ENCODE measurements around the gene EEF2.

Gene EEF2

GRCh38 chr19:3979674-3980352 is 5.5 kb downstream of the EEF2 start:
- peak overlapping the region; percentile 16 for H3K4me2 ChIP-seq (ENCODE audit: low read depth, low read length, poor library complexity, severe bottlenecking)
- no peaks in the 10 kb centered on the region for H3K9me3 ChIP-seq (ENCODE audit: insufficient read depth, low read depth, low read length)
- no peak overlapping the region for H3K9ac ChIP-seq (ENCODE audit: low read depth, low read length, poor library complexity, severe bottlenecking)
- H3F3A ChIP-seq (ENCODE audit: low read depth): no peaks in the 10 kb centered on the region
- peaks cover 27% of the 10 kb centered on the region for H3K4me1 ChIP-seq (ENCODE audit: insufficient read depth, low read length, poor library complexity, severe bottlenecking)
- no peak overlapping the region for H3K4me3 ChIP-seq (ENCODE audit: low read length, poor library complexity, severe bottlenecking)
- H3K9me2 ChIP-seq (replicated peaks; ENCODE audit: low read depth, low read length): no peaks in the 10 kb centered on the region
- H3K79me2 ChIP-seq (ENCODE audit: insufficient read depth, low read length): peaks cover 84% of the 10 kb centered on the region
- H3K27me3 ChIP-seq (ENCODE audit: insufficient read depth, low read length, poor library complexity, severe bottlenecking): peaks cover 3% of the 10 kb centered on the region
- peaks cover 98% of the 10 kb centered on the region for H4K20me1 ChIP-seq (ENCODE audit: insufficient read depth, low read length, poor library complexity, severe bottlenecking)
- TF ChIP-seq EZH2phosphoT487 (IDR thresholded peaks at IDR 0.05; ENCODE audit: borderline replicate concordance) (no peak), CTCF (conservative IDR thresholded peaks at IDR 0.05; ENCODE audit: low read length) (no peak)
- no peak overlapping the region for H2AFZ ChIP-seq (ENCODE audit: low read length)
- H3K36me3 ChIP-seq (ENCODE audit: insufficient read depth, low read length): peaks cover 95% of the 10 kb centered on the region

GRCh38 chr19:3979289-3979673 is 6.0 kb downstream of the EEF2 start:
- Histone ChIP-seq H3F3A (ENCODE audit: low read depth) (no peaks in the 10 kb centered on the region), H3K4me2 (ENCODE audit: low read depth, low read length, poor library complexity, severe bottlenecking) (peak overlapping the region; percentile 16), H3K79me2 (ENCODE audit: insufficient read depth, low read length) (peaks cover 79% of the 10 kb centered on the region), H3K9me3 (ENCODE audit: insufficient read depth, low read depth, low read length) (no peaks in the 10 kb centered on the region), H3K4me3 (ENCODE audit: low read length, poor library complexity, severe bottlenecking) (no peak overlapping the region), H3K9me2 (replicated peaks; ENCODE audit: low read depth, low read length) (no peaks in the 10 kb centered on the region), H4K20me1 (ENCODE audit: insufficient read depth, low read length, poor library complexity, severe bottlenecking) (peaks cover 93% of the 10 kb centered on the region), H3K9ac (ENCODE audit: low read depth, low read length, poor library complexity, severe bottlenecking) (no peak overlapping the region), H3K27me3 (ENCODE audit: insufficient read depth, low read length, poor library complexity, severe bottlenecking) (no peaks in the 10 kb centered on the region), H3K4me1 (ENCODE audit: insufficient read depth, low read length, poor library complexity, severe bottlenecking) (peaks cover 27% of the 10 kb centered on the region), H3K36me3 (ENCODE audit: insufficient read depth, low read length) (peaks cover 91% of the 10 kb centered on the region), H2AFZ (ENCODE audit: low read length) (no peak overlapping the region)
- TF ChIP-seq EZH2phosphoT487 (IDR thresholded peaks at IDR 0.05; ENCODE audit: borderline replicate concordance): no peak
- no peak for TF ChIP-seq CTCF (conservative IDR thresholded peaks at IDR 0.05; ENCODE audit: low read length)

GRCh38 chr19:3978145-3978544 is 7.1 kb downstream of the EEF2 start:
- peaks cover 67% of the 10 kb centered on the region for H3K79me2 ChIP-seq (ENCODE audit: insufficient read depth, low read length)
- H3K9me2 ChIP-seq (replicated peaks; ENCODE audit: low read depth, low read length): no peaks in the 10 kb centered on the region
- H4K20me1 ChIP-seq (ENCODE audit: insufficient read depth, low read length, poor library complexity, severe bottlenecking): peaks cover 81% of the 10 kb centered on the region
- H3K36me3 ChIP-seq (ENCODE audit: insufficient read depth, low read length): peaks cover 80% of the 10 kb centered on the region
- H2AFZ ChIP-seq (ENCODE audit: low read length): no peak overlapping the region
- H3F3A ChIP-seq (ENCODE audit: low read depth): no peaks in the 10 kb centered on the region
- peaks cover 21% of the 10 kb centered on the region for H3K4me1 ChIP-seq (ENCODE audit: insufficient read depth, low read length, poor library complexity, severe bottlenecking)
- no peaks in the 10 kb centered on the region for H3K9me3 ChIP-seq (ENCODE audit: insufficient read depth, low read depth, low read length)
- no peaks in the 10 kb centered on the region for H3K27me3 ChIP-seq (ENCODE audit: insufficient read depth, low read length, poor library complexity, severe bottlenecking)
- no peak overlapping the region for H3K4me3 ChIP-seq (ENCODE audit: low read length, poor library complexity, severe bottlenecking)
- H3K9ac ChIP-seq (ENCODE audit: low read depth, low read length, poor library complexity, severe bottlenecking): no peak overlapping the region
- no peak for TF ChIP-seq CTCF (conservative IDR thresholded peaks at IDR 0.05; ENCODE audit: low read length)
- TF ChIP-seq EZH2phosphoT487 (IDR thresholded peaks at IDR 0.05; ENCODE audit: borderline replicate concordance): no peak
- no peak overlapping the region for H3K4me2 ChIP-seq (ENCODE audit: low read depth, low read length, poor library complexity, severe bottlenecking)

All from Loucy (cell line).